Measurements from ENCODE around the gene C6orf58.

- TF ChIP-seq, protein P1, sequence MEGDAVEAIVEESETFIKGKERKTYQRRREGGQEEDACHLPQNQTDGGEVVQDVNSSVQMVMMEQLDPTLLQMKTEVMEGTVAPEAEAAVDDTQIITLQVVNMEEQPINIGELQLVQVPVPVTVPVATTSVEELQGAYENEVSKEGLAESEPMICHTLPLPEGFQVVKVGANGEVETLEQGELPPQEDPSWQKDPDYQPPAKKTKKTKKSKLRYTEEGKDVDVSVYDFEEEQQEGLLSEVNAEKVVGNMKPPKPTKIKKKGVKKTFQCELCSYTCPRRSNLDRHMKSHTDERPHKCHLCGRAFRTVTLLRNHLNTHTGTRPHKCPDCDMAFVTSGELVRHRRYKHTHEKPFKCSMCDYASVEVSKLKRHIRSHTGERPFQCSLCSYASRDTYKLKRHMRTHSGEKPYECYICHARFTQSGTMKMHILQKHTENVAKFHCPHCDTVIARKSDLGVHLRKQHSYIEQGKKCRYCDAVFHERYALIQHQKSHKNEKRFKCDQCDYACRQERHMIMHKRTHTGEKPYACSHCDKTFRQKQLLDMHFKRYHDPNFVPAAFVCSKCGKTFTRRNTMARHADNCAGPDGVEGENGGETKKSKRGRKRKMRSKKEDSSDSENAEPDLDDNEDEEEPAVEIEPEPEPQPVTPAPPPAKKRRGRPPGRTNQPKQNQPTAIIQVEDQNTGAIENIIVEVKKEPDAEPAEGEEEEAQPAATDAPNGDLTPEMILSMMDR (IDR thresholded peaks at IDR 0.05), result no peak
- TF ChIP-seq POLR2A (IDR thresholded peaks at IDR 0.05), result no peak
Observed at GRCh38 chr6:127589135-127589534, 12.2 kb downstream of the C6orf58 start.

Measured in right lobe of liver (tissue), 4 donors.